ENCODE data around the gene ARCN1. TPM values are rescaled to one million over a fixed set of nuclear protein-coding genes. Genes with fewer than 3 reads are reported as not detected.

The ARCN1 gene
- total RNA-seq, 1 donor from 2014 or later = 99.4 TPM

DNA sequence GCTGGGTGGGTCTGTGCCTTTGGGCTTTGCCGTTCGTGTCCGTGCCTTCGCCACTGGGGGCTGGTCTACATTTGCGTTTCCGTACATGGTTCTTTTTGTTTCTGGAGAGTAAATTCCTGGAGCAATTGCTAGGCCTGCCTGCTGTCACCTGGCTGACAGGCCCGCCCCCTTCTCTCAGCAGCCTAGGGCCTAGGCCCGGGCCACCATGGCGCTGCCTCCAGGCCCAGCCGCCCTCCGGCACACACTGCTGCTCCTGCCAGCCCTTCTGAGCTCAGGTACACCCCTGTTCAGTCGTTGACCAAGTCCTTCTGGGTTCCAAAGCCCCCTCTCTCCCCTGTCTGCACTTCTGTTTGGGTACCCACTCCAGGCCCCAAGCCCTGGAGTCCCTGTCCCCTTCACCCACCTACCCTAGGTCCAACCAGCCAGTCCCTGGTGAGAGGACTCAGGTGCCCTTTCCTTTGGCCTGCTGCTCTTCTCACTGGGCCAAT lies 40.6 kb upstream of the ARCN1 start:
- TF ChIP-seq, protein P1, sequence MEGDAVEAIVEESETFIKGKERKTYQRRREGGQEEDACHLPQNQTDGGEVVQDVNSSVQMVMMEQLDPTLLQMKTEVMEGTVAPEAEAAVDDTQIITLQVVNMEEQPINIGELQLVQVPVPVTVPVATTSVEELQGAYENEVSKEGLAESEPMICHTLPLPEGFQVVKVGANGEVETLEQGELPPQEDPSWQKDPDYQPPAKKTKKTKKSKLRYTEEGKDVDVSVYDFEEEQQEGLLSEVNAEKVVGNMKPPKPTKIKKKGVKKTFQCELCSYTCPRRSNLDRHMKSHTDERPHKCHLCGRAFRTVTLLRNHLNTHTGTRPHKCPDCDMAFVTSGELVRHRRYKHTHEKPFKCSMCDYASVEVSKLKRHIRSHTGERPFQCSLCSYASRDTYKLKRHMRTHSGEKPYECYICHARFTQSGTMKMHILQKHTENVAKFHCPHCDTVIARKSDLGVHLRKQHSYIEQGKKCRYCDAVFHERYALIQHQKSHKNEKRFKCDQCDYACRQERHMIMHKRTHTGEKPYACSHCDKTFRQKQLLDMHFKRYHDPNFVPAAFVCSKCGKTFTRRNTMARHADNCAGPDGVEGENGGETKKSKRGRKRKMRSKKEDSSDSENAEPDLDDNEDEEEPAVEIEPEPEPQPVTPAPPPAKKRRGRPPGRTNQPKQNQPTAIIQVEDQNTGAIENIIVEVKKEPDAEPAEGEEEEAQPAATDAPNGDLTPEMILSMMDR (IDR thresholded peaks at IDR 0.05; ENCODE audit: borderline replicate concordance) = no peak
- H3K4me3 ChIP-seq = peak overlapping the region; percentile 84
- no peaks in the 10 kb centered on the region for H3K9me3 ChIP-seq (replicated peaks)
- peaks cover 28% of the 10 kb centered on the region for H3K4me1 ChIP-seq
- H3K27me3 ChIP-seq (ENCODE audit: low read depth) = no peaks in the 10 kb centered on the region
- H3K27ac ChIP-seq (replicated peaks) = peak overlapping the region; percentile 79
- no peak for DNase-seq
- H3K36me3 ChIP-seq = no peaks in the 10 kb centered on the region
- intact Hi-C loops (cut with micrococcal nuclease) = no loop called here

- intact Hi-C loops (cut with micrococcal nuclease) = no loop called here
- TF ChIP-seq, protein P1 (IDR thresholded peaks at IDR 0.05; ENCODE audit: borderline replicate concordance) = no peak
- H3K27me3 ChIP-seq (ENCODE audit: low read depth) = no peaks in the 10 kb centered on the region
- H3K27ac ChIP-seq (replicated peaks) = peak overlapping the region; percentile 79
- H3K4me3 ChIP-seq = peak overlapping the region; percentile 84
- DNase-seq = no peak
- H3K36me3 ChIP-seq = no peaks in the 10 kb centered on the region
- no peaks in the 10 kb centered on the region for H3K9me3 ChIP-seq (replicated peaks)
- peaks cover 28% of the 10 kb centered on the region for H3K4me1 ChIP-seq
These were observed 40.1 kb upstream of the ARCN1 start for GRCh38 chr11:118532091-118532490.

- H3K4me1 ChIP-seq = peaks cover 28% of the 10 kb centered on the region
- TF ChIP-seq, protein P1 (IDR thresholded peaks at IDR 0.05; ENCODE audit: borderline replicate concordance) = no peak
- no peak overlapping the region for H3K27ac ChIP-seq (replicated peaks)
- H3K9me3 ChIP-seq (replicated peaks) = no peaks in the 10 kb centered on the region
- no peaks in the 10 kb centered on the region for H3K36me3 ChIP-seq
- intact Hi-C loops (cut with micrococcal nuclease) = no loop called here
- H3K27me3 ChIP-seq (ENCODE audit: low read depth) = no peaks in the 10 kb centered on the region
- H3K4me3 ChIP-seq = no peak overlapping the region
- DNase-seq = no peak
These were observed 39.1 kb upstream of the ARCN1 start for GRCh38 chr11:118532852-118533768.

- no peak for DNase-seq
- Histone ChIP-seq H3K9me3 (replicated peaks) (no peaks in the 10 kb centered on the region), H3K36me3 (no peaks in the 10 kb centered on the region), H3K4me3 (no peak overlapping the region), H3K4me1 (peaks cover 28% of the 10 kb centered on the region), H3K27me3 (ENCODE audit: low read depth) (no peaks in the 10 kb centered on the region), H3K27ac (replicated peaks) (no peak overlapping the region)
- intact Hi-C loops (cut with micrococcal nuclease) = no loop called here
- TF ChIP-seq, protein P1 (IDR thresholded peaks at IDR 0.05; ENCODE audit: borderline replicate concordance) = no peak
These were observed 38.2 kb upstream of the ARCN1 start for GRCh38 chr11:118533769-118534729.

DNA sequence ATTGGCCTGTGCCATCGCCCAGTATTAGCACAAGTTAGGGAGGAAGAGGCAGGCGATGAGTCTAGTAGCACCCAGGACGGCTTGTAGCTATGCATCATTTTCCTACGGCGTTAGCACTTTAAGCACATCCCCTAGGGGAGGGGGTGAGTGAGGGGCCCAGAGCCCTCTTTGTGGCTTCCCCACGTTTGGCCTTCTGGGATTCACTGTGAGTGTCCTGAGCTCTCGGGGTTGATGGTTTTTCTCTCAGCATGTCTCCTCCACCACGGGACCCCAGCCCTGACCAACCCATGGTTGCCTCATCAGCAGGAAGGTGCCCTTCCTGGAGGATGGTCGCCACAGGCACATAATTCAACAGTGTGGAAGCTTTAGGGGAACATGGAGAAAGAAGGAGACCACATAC lies 36.9 kb upstream of the ARCN1 start:
- Histone ChIP-seq H3K27me3 (ENCODE audit: low read depth) (no peaks in the 10 kb centered on the region), H3K4me3 (no peak overlapping the region), H3K9me3 (replicated peaks) (no peaks in the 10 kb centered on the region), H3K4me1 (peaks cover 16% of the 10 kb centered on the region), H3K27ac (replicated peaks) (no peak overlapping the region), H3K36me3 (no peaks in the 10 kb centered on the region)
- no peak for DNase-seq
- TF ChIP-seq, protein P1 (IDR thresholded peaks at IDR 0.05; ENCODE audit: borderline replicate concordance) = no peak
- intact Hi-C loops (cut with micrococcal nuclease) = no loop called here

All from left ventricle myocardium inferior (tissue), 1 donor.